Mesendoderm (in vitro differentiated cells): ENCODE data around the gene C6orf15.

Experiments
- DNase-seq: peaks from one replicate; pipeline ENCODE4 v3.0.0; 2013
- H2AK5ac ChIP-seq: 2 replicates; pipeline ENCODE4 v1.6.1; 2013; ENCODE audit warnings: low read length, inconsistent platforms
- H2BK120ac ChIP-seq: 2 replicates; pipeline ENCODE4 v1.6.1; 2013; ENCODE audit warnings: low read depth, mild to moderate bottlenecking, low read length, moderate library complexity, mixed read lengths
- H2BK15ac ChIP-seq: replicated peaks from 2 replicates; pipeline ENCODE4 v1.6.1; 2013; ENCODE audit warnings: low read depth, mild to moderate bottlenecking, moderate library complexity
- H2BK5ac ChIP-seq: 2 replicates; pipeline ENCODE4 v1.6.1; 2013; ENCODE audit warnings: low read length, inconsistent platforms
- H3K18ac ChIP-seq: 2 replicates; pipeline ENCODE4 v1.6.1; 2013; ENCODE audit warnings: mild to moderate bottlenecking, low read length, mixed read lengths
- H3K23ac ChIP-seq: one replicate; pipeline ENCODE4 v1.6.1; 2013; ENCODE audit warnings: low read length
- H3K27ac ChIP-seq: 2 replicates; pipeline ENCODE4 v1.5.1; 2013; ENCODE audit warnings: low read depth, mild to moderate bottlenecking, inconsistent platforms, low read length, moderate library complexity
- H3K27me3 ChIP-seq: 2 replicates; pipeline ENCODE4 v1.6.1; 2013; ENCODE audit warnings: low read length, control low read depth, mild to moderate bottlenecking, inconsistent platforms; ENCODE audit not compliant: insufficient read depth, poor library complexity
- H3K36me3 ChIP-seq: 2 replicates; pipeline ENCODE4 v1.6.1; 2013; ENCODE audit warnings: low read length, inconsistent platforms; ENCODE audit not compliant: control insufficient read depth, insufficient read depth
- H3K4ac ChIP-seq: one replicate; pipeline ENCODE4 v1.6.1; 2013; ENCODE audit warnings: low read depth, mild to moderate bottlenecking, low read length, moderate library complexity
- H3K4me1 ChIP-seq: 2 replicates; pipeline ENCODE4 v1.6.1; 2013; ENCODE audit warnings: low read depth, low read length, inconsistent platforms; ENCODE audit not compliant: control insufficient read depth
- H3K4me2 ChIP-seq: 2 replicates; pipeline ENCODE4 v1.6.1; 2013; ENCODE audit warnings: low read length
- H3K4me3 ChIP-seq: 2 replicates; pipeline ENCODE4 v1.5.1; 2013; ENCODE audit warnings: mild to moderate bottlenecking, low read length
- H3K56ac ChIP-seq: one replicate; pipeline ENCODE4 v1.6.1; 2013; ENCODE audit warnings: low read length
- H3K79me1 ChIP-seq: 2 replicates; pipeline ENCODE4 v1.6.1; 2013; ENCODE audit warnings: low read length, inconsistent platforms
- H3K79me2 ChIP-seq: 2 replicates; pipeline ENCODE4 v1.6.1; 2013; ENCODE audit warnings: mild to moderate bottlenecking, low read length; ENCODE audit not compliant: control insufficient read depth, insufficient read depth
- H3K9ac ChIP-seq: 2 replicates; pipeline ENCODE4 v1.6.1; 2013; ENCODE audit warnings: low read length, inconsistent platforms
- H4K5ac ChIP-seq: one replicate; pipeline ENCODE4 v1.6.1; 2013; ENCODE audit warnings: low read length
- H4K8ac ChIP-seq: one replicate; pipeline ENCODE4 v1.6.1; 2013; ENCODE audit warnings: low read depth, mild to moderate bottlenecking, control low read depth, low read length, moderate library complexity
- WGBS: extraction: QIAGEN DNeasy Blood & Tissue Kit; methylation state at CpG from one replicate; pipeline ENCODE4 v1.1.7; 2013; ENCODE audit warnings: low lambda C conversion rate, missing lambda C conversion rate; ENCODE audit not compliant: insufficient coverage; ENCODE audit errors: extremely low coverage; 5-methylcytosine and 5-hydroxymethylcytosine counted together

Gene C6orf15

DNA sequence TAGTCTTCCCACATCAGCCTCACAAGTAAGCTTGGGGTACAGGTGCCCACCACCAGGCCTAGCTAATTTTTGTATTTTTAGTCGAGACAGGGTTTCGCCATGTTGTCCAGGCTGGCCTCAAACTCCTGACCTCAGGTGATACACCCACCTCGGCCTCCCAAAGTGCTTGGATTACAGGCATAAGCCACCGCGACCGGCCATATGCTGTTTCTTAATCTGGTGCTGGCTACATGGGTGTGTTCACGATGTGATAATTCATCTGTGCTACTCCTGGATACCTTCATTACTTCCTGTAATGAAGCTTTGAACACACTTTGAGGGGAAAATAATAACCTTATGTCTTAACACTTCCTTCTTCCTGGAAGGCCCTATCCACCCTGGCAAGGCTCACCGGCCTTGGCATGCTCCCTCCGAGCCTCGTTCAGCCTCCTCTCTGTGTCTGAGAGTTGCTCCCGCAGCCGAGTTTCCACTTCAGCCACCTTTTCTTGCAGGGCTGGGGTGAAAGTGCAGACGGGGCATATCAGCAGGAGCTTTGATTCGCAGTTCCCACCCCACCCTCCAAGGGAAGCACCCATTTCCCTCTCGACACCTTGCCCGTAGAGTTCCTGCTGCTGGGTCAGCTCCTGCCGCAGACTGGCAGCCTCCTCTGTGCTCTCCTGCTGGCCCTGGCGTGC, 32.1 kb upstream of the C6orf15 start:
- H2BK5ac ChIP-seq, result no peak overlapping the region
- H3K79me2 ChIP-seq, result no peaks in the 10 kb centered on the region
- no peaks in the 10 kb centered on the region for H3K27me3 ChIP-seq
- H3K4ac ChIP-seq, result no peak overlapping the region
- no peak overlapping the region for H2AK5ac ChIP-seq
- no peak overlapping the region for H3K27ac ChIP-seq
- H3K36me3 ChIP-seq, result peaks cover 2% of the 10 kb centered on the region
- no peak overlapping the region for H3K4me3 ChIP-seq
- H4K8ac ChIP-seq, result no peak overlapping the region
- peaks cover 5% of the 10 kb centered on the region for H3K4me1 ChIP-seq
- DNase-seq, result no peak
- H2BK15ac ChIP-seq, result no peak overlapping the region
- H3K4me2 ChIP-seq, result no peak overlapping the region
- no peak overlapping the region for H3K18ac ChIP-seq
- H3K23ac ChIP-seq, result no peak overlapping the region
- no peak overlapping the region for H3K9ac ChIP-seq
- no CpG with 5 or more reads among the region's 18 CpGs for WGBS
- H2BK120ac ChIP-seq, result no peak overlapping the region
- H3K79me1 ChIP-seq, result no peaks in the 10 kb centered on the region
- no peak overlapping the region for H4K5ac ChIP-seq
- no peak overlapping the region for H3K56ac ChIP-seq

DNA sequence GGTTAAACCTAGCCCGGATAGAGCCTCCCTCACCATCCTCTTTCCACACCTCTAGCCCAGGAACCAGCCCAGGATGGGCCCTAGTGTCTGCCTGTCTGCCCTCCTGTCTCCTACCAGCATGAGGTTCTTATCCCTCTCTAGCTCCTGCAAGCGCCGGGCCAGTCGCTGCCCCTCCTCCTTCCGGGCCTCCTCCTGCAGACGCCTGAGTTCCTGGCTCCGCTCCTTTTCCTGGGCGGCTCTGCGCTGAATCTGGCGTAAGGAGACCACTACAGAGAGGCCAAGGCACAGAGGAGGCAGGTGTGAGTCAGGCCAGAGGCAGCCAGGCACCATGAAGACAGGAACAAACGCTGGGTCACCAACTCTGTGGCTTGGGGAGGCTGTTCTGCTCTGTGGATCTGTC, 30.8 kb upstream of the C6orf15 start:
- H2BK120ac ChIP-seq, result no peak overlapping the region
- peaks cover 9% of the 10 kb centered on the region for H3K4me1 ChIP-seq
- H4K5ac ChIP-seq, result no peak overlapping the region
- H3K27ac ChIP-seq, result peak overlapping the region; percentile 22
- H3K9ac ChIP-seq, result peak overlapping the region; percentile 32
- no peak overlapping the region for H3K4me2 ChIP-seq
- no peak overlapping the region for H2BK5ac ChIP-seq
- H3K23ac ChIP-seq, result no peak overlapping the region
- no peaks in the 10 kb centered on the region for H3K79me1 ChIP-seq
- no peaks in the 10 kb centered on the region for H3K79me2 ChIP-seq
- H3K27me3 ChIP-seq, result no peaks in the 10 kb centered on the region
- peak overlapping the region; percentile 57 for H3K56ac ChIP-seq
- no peak overlapping the region for H2AK5ac ChIP-seq
- DNase-seq, result peak; percentile 95
- WGBS, result no CpG with 5 or more reads among the region's 11 CpGs
- no peak overlapping the region for H3K4ac ChIP-seq
- no peak overlapping the region for H4K8ac ChIP-seq
- no peak overlapping the region for H3K4me3 ChIP-seq
- no peak overlapping the region for H3K18ac ChIP-seq
- no peak overlapping the region for H2BK15ac ChIP-seq
- peaks cover 2% of the 10 kb centered on the region for H3K36me3 ChIP-seq

DNA sequence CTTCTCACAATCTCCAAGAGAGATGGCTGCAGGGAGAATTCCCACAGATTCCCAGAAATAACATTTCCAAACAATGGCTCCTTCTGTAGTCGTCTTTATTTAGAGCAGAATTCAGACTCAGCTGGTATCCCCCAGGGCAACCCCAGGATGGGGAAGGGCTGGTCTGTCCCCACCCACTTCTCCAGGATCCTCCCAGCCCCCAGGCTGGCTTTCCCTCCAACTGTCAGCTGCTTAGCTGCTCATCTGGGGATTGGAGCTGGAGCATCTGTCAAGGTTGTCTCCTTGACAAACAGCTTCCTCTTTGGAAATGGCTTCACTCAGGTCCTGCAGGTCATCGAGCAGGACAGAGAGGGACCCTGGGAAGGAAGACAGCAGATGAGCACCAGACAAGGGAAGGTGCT, 30.0 kb upstream of the C6orf15 start:
- H2AK5ac ChIP-seq, result no peak overlapping the region
- H3K23ac ChIP-seq, result no peak overlapping the region
- peak overlapping the region; percentile 40 for H3K56ac ChIP-seq
- H2BK5ac ChIP-seq, result no peak overlapping the region
- H3K4me3 ChIP-seq, result no peak overlapping the region
- no peak overlapping the region for H3K27ac ChIP-seq
- no peak overlapping the region for H3K18ac ChIP-seq
- H2BK15ac ChIP-seq, result no peak overlapping the region
- peaks cover 2% of the 10 kb centered on the region for H3K36me3 ChIP-seq
- WGBS, result no CpG with 5 or more reads among the region's 2 CpGs
- H4K8ac ChIP-seq, result no peak overlapping the region
- H2BK120ac ChIP-seq, result no peak overlapping the region
- H3K4me1 ChIP-seq, result peaks cover 13% of the 10 kb centered on the region
- no peaks in the 10 kb centered on the region for H3K27me3 ChIP-seq
- H3K4me2 ChIP-seq, result no peak overlapping the region
- peak overlapping the region; percentile 31 for H3K9ac ChIP-seq
- H3K4ac ChIP-seq, result no peak overlapping the region
- H3K79me2 ChIP-seq, result no peaks in the 10 kb centered on the region
- no peak overlapping the region for H4K5ac ChIP-seq
- H3K79me1 ChIP-seq, result no peaks in the 10 kb centered on the region
- DNase-seq, result peak; percentile 73

DNA sequence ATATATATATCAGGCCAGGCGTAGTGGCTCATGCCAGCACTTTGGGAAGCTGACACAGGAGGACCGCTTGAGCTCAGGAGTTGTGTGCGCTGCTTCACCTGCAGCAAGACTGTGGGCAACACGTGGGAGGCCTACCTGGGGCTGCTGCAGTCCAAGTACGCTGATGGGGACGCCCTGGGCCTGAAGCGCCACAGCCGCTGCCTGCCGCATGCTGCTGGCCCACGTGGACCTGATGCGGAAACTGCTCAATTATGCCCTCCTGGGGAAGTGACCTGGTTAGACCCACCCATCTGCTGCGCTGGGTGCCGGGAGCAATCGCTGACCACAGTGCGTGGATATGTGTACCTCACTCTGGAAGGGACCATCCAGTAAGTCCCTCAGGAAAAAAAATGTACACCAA, 28.3 kb upstream of the C6orf15 start:
- no peak overlapping the region for H3K4me2 ChIP-seq
- no peak overlapping the region for H2BK5ac ChIP-seq
- H3K9ac ChIP-seq, result no peak overlapping the region
- no peaks in the 10 kb centered on the region for H3K79me2 ChIP-seq
- peaks cover 2% of the 10 kb centered on the region for H3K36me3 ChIP-seq
- no peak overlapping the region for H3K4me3 ChIP-seq
- H3K56ac ChIP-seq, result peak overlapping the region; percentile 63
- DNase-seq, result no peak
- H3K4me1 ChIP-seq, result peaks cover 13% of the 10 kb centered on the region
- no peak overlapping the region for H3K4ac ChIP-seq
- H2BK120ac ChIP-seq, result no peak overlapping the region
- H3K27ac ChIP-seq, result no peak overlapping the region
- H3K79me1 ChIP-seq, result no peaks in the 10 kb centered on the region
- H3K23ac ChIP-seq, result no peak overlapping the region
- H4K5ac ChIP-seq, result no peak overlapping the region
- H4K8ac ChIP-seq, result no peak overlapping the region
- H3K18ac ChIP-seq, result no peak overlapping the region
- no peak overlapping the region for H2BK15ac ChIP-seq
- no CpG with 5 or more reads among the region's 15 CpGs for WGBS
- no peak overlapping the region for H2AK5ac ChIP-seq
- H3K27me3 ChIP-seq, result no peaks in the 10 kb centered on the region

DNA sequence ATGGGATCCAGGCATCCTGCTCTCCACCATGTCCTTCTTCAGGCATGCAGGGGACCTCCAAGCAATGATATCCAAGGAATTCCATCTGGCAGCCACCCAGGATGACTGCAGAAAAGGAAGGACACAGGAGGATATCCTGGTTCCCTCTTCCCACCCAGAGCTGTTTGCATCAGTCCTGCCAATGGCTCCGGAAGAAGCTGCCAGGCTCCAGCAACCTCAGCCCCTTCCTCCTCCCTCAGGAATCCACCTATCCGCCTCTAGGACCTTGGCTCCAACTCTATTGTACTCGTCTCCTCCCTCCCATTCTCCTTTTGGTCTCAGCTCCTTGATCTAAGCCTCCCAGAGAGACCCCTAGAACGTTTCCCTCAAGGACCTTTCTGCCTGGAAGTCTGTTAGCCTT, 27.2 kb upstream of the C6orf15 start:
- Histone ChIP-seq H3K18ac (no peak overlapping the region), H3K23ac (no peak overlapping the region), H3K4ac (no peak overlapping the region), H3K4me1 (peaks cover 13% of the 10 kb centered on the region), H3K36me3 (no peaks in the 10 kb centered on the region), H4K5ac (no peak overlapping the region), H3K4me2 (no peak overlapping the region), H3K9ac (no peak overlapping the region), H2BK120ac (no peak overlapping the region), H3K79me1 (no peaks in the 10 kb centered on the region), H2BK15ac (no peak overlapping the region), H3K27me3 (no peaks in the 10 kb centered on the region), H3K56ac (peak overlapping the region; percentile 65), H2BK5ac (peak overlapping the region; percentile 40), H3K79me2 (no peaks in the 10 kb centered on the region), H4K8ac (no peak overlapping the region), H3K27ac (no peak overlapping the region), H2AK5ac (no peak overlapping the region), H3K4me3 (no peak overlapping the region)
- no CpG with 5 or more reads among the region's 4 CpGs for WGBS
- peak; percentile 94 for DNase-seq

DNA sequence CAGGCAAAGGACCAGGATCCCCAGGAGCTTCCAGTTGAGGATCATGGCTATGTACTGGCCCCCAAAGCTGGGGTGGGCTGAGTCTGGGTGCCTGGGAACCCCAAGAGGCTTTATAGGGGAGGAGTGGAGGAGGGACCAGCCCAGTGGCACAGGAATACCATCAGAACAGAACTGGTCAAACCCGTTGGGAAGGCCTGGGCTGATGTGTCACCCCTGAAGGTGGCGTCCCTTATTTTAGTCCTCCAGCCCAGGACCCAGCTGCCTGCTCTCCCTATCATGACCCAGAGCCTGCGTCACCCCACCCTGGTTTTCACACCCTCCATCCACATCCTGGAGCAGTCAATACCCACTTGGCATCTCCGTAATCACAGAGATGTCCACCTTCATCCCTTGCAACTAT, 26.6 kb upstream of the C6orf15 start, which contains the start of gene PSORS1C2:
Gene PSORS1C2, minus strand, starts transcription at position 85 of the 400 bp plus-strand sequence. Its CDS starts 40 bp downstream, at position 45.
- H2BK120ac ChIP-seq, result no peak within 1 kb of the TSS
- no peak within 1 kb of the TSS for H2BK15ac ChIP-seq
- H2AK5ac ChIP-seq, result peak within 1 kb of the TSS; percentile 80
- H3K56ac ChIP-seq, result peak within 1 kb of the TSS; percentile 76
- no peak for DNase-seq
- no peak within 1 kb of the TSS for H3K23ac ChIP-seq
- WGBS, result no CpG with 5 or more reads among the region's 4 CpGs
- H3K18ac ChIP-seq, result peak within 1 kb of the TSS; percentile 35
- H2BK5ac ChIP-seq, result peak within 1 kb of the TSS; percentile 40
- no peak within 1 kb of the TSS for H4K8ac ChIP-seq
- H3K4me2 ChIP-seq, result no peak within 1 kb of the TSS
- peak within 1 kb of the TSS; percentile 28 for H3K4ac ChIP-seq
- no peak within 1 kb of the TSS for H3K27ac ChIP-seq
- H3K4me1 ChIP-seq, result peaks cover 13% of the 10 kb centered on the region
- no peak within 1 kb of the TSS for H3K9ac ChIP-seq
- no peaks in the 10 kb centered on the region for H3K36me3 ChIP-seq
- H4K5ac ChIP-seq, result no peak within 1 kb of the TSS
- H3K27me3 ChIP-seq, result no peaks in the 10 kb centered on the region
- no peak within 1 kb of the TSS for H3K4me3 ChIP-seq
- H3K79me1 ChIP-seq, result no peaks in the 10 kb centered on the region
- H3K79me2 ChIP-seq, result no peaks in the 10 kb centered on the region
